ENCODE results near the gene CRTC3. TPM values are rescaled to one million over a fixed set of nuclear protein-coding genes. Genes with fewer than 3 reads are reported as not detected.
A peak's percentile ranks its signal among the peaks of the same experiment; 100 is the strongest.

Gene CRTC3
- total RNA-seq, 2 experiments from 2014 or later, result 40.6 to 42.7 TPM

DNA sequence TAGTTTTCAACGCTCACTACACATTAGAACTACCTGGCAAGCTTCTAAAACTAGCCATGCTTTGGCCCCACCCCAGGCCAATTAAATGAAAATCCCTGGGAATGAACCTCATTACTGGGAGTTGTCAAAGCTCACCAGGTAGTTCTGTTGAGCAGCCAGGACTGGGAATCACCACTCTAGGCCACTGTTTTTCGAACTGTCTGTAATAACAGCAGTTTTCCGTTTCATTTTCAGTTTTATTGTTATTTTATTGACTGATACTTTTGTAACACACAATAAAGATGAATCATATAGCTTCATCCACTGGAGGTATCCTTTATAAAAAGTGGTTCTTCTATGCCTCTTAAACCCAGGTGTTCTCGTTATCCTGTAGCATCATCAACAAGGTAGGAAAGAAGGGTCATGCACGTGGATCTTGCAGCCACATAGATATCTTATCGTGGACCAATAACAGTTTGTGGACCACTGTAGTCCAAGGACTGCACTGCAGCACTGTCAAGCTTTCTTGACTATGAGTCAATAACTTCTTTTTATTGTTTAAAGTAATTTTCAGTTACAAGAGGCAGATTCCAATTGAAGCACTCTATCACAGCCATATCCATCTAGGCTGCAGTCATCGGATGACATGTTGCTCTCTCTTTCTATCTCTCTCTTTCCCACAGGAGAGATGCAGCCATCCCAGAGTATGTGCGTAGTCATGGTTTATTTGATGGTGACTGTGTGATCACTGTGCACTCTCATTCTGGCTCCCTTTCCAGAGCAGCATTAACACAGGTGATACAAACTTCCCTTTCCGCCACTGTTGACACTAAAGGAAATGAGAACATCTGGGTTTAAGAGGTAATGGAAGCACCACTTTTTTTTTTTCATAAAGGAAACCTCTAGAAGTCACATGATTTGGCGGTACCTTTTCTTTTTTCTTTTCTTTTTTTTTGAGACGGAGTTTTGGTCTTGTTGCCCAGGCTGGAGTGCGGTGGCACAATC lies 148.4 kb downstream of the CRTC3 start:
- peak; percentile 52 for DNase-seq
- CTCF ChIA-PET, result interaction anchor here (1.0 to 3.9 kb wide), 4 partner anchors 8 to 225 kb away, joined by 3 to 23 read pairs (median 7); partner anchors contain the start of gene MAN2A2
- H3K9me3 Mint-ChIP-seq, result no peaks in the 10 kb centered on the region
- H3K4me1 Mint-ChIP-seq (ENCODE audit: low read depth), result peaks cover 36% of the 10 kb centered on the region
- no peaks in the 10 kb centered on the region for H3K27me3 Mint-ChIP-seq (ENCODE audit: low read depth)
- intact Hi-C loops (cut with micrococcal nuclease), result loop anchor here (1.0 to 5.0 kb wide), 4 partner anchors 8 to 276 kb away; no protein-coding TSS in a partner anchor
- H3K4me3 Mint-ChIP-seq, result peak overlapping the region; percentile 30
- H3K36me3 Mint-ChIP-seq (ENCODE audit: low read depth), result no peaks in the 10 kb centered on the region
- peak overlapping the region; percentile 78 for H3K27ac Mint-ChIP-seq

- H3K4me3 Mint-ChIP-seq, result no peak overlapping the region
- H3K36me3 Mint-ChIP-seq (ENCODE audit: low read depth), result no peaks in the 10 kb centered on the region
- intact Hi-C loops (cut with micrococcal nuclease), result loop anchor here (5.0 to 10.0 kb wide), 2 partner anchors 115 to 278 kb away; no protein-coding TSS in a partner anchor
- CTCF ChIA-PET, result interaction anchor here (3.9 kb wide), 1 partner anchor 32 kb away, joined by 23 read pairs; no protein-coding TSS in a partner anchor
- peaks cover 39% of the 10 kb centered on the region for H3K4me1 Mint-ChIP-seq (ENCODE audit: low read depth)
- no peaks in the 10 kb centered on the region for H3K9me3 Mint-ChIP-seq
- H3K27ac Mint-ChIP-seq, result peak overlapping the region; percentile 28
- no peak for DNase-seq
- H3K27me3 Mint-ChIP-seq (ENCODE audit: low read depth), result no peaks in the 10 kb centered on the region
Observed at GRCh38 chr15:90679959-90680358, 150.2 kb downstream of the CRTC3 start.

- no peaks in the 10 kb centered on the region for H3K36me3 Mint-ChIP-seq (ENCODE audit: low read depth)
- no peaks in the 10 kb centered on the region for H3K9me3 Mint-ChIP-seq
- no peak for DNase-seq
- no peaks in the 10 kb centered on the region for H3K27me3 Mint-ChIP-seq (ENCODE audit: low read depth)
- CTCF ChIA-PET, result interaction anchor here (0.6 kb wide), 1 partner anchor 29 kb away, joined by 4 read pairs; no protein-coding TSS in a partner anchor
- H3K4me3 Mint-ChIP-seq, result no peak overlapping the region
- intact Hi-C loops (cut with micrococcal nuclease), result loop anchor here (10.0 kb wide), 1 partner anchor 116 kb away; no protein-coding TSS in a partner anchor
- H3K4me1 Mint-ChIP-seq (ENCODE audit: low read depth), result peaks cover 42% of the 10 kb centered on the region
- peak overlapping the region; percentile 16 for H3K27ac Mint-ChIP-seq
Observed at GRCh38 chr15:90680371-90680935, 150.7 kb downstream of the CRTC3 start.

DNA sequence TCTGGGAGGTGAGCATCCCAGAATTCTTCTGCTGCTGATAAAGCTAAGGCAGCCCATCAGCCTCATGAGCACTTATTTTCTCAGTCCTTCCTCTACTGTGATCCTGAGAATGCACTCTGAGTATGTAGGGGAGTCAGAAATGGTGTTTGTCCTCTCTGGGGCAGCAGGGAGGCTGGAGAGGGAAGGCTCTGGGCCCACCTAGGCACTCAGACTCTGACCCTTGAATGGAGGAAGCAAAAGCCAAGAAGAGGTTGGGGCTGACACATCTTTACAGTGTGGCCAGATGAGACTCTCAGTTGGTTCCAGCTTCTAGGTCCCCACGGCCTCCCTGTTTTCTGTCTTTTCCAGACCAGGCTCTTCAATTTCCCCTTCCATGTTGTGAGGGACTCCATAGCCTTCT lies 151.3 kb downstream of the CRTC3 start:
- Mint-ChIP-seq H3K4me3 (no peak overlapping the region), H3K36me3 (ENCODE audit: low read depth) (no peaks in the 10 kb centered on the region), H3K9me3 (no peaks in the 10 kb centered on the region), H3K27ac (no peak overlapping the region), H3K4me1 (ENCODE audit: low read depth) (peaks cover 46% of the 10 kb centered on the region), H3K27me3 (ENCODE audit: low read depth) (no peaks in the 10 kb centered on the region)
- CTCF ChIA-PET, result interaction anchor here (0.6 kb wide), 2 partner anchors 29 to 32 kb away, joined by 4 to 5 read pairs; no protein-coding TSS in a partner anchor
- DNase-seq, result no peak
- intact Hi-C loops (cut with micrococcal nuclease), result loop anchor here (10.0 kb wide), 1 partner anchor 116 kb away; no protein-coding TSS in a partner anchor

DNA sequence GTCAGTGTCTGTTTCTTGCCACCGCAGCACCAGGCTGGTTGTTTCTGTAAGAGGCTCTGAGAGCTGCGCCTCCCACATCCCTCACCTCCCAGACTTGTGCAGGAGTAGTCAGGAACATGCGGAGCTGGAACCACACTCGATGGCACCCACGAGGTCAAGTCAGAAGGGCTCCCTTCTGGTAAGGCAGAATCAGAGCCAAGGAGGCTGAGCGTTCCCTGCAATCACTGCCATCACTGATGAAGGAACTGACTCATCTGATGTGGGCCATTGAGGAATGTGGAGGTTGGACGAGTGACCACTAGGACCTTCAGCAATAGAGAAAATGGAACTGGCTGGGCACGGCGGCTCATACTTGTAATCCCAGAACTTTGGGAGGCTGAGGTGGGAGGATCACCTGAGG lies 151.8 kb downstream of the CRTC3 start:
- H3K4me1 Mint-ChIP-seq (ENCODE audit: low read depth), result peaks cover 50% of the 10 kb centered on the region
- CTCF ChIA-PET, result interaction anchor here (0.6 kb wide), 1 partner anchor 32 kb away, joined by 5 read pairs; no protein-coding TSS in a partner anchor
- H3K36me3 Mint-ChIP-seq (ENCODE audit: low read depth), result no peaks in the 10 kb centered on the region
- DNase-seq, result no peak
- H3K27me3 Mint-ChIP-seq (ENCODE audit: low read depth), result no peaks in the 10 kb centered on the region
- intact Hi-C loops (cut with micrococcal nuclease), result loop anchor here (10.0 kb wide), 1 partner anchor 117 kb away; no protein-coding TSS in a partner anchor
- H3K27ac Mint-ChIP-seq, result no peak overlapping the region
- no peaks in the 10 kb centered on the region for H3K9me3 Mint-ChIP-seq
- H3K4me3 Mint-ChIP-seq, result no peak overlapping the region

GRCh38 chr15:90683371-90683770 lies 153.6 kb downstream of the CRTC3 start:
- intact Hi-C loops (cut with micrococcal nuclease), result loop anchor here (10.0 kb wide), 1 partner anchor 119 kb away; no protein-coding TSS in a partner anchor
- Mint-ChIP-seq H3K27me3 (ENCODE audit: low read depth) (no peaks in the 10 kb centered on the region), H3K4me1 (ENCODE audit: low read depth) (peaks cover 51% of the 10 kb centered on the region), H3K36me3 (ENCODE audit: low read depth) (no peaks in the 10 kb centered on the region), H3K27ac (no peak overlapping the region), H3K4me3 (no peak overlapping the region), H3K9me3 (no peaks in the 10 kb centered on the region)
- CTCF ChIA-PET, result no interaction called here
- DNase-seq, result no peak

DNA sequence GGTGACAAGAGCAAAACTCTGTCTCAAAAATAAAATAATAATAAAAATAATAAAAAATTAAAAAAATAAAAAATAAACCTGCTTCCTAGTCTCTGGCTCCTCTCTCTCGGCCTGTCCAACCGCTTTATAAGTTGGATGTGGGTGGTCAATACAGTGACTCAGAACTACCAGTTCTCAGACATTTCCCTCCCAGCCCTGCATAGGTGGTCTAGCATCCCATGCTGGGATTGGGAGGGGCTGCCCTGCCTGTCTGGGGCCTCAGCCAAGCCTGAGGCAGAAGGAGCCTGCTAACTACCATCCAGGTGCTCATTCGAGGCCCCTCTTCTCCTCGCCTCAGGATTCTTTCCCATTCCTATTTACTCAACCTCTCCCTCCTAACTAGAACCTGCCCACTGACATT lies 154.2 kb downstream of the CRTC3 start:
- CTCF ChIA-PET, result no interaction called here
- intact Hi-C loops (cut with micrococcal nuclease), result loop anchor here (10.0 kb wide), 1 partner anchor 119 kb away; no protein-coding TSS in a partner anchor
- Mint-ChIP-seq H3K36me3 (ENCODE audit: low read depth) (no peaks in the 10 kb centered on the region), H3K27ac (no peak overlapping the region), H3K27me3 (ENCODE audit: low read depth) (no peaks in the 10 kb centered on the region), H3K9me3 (no peaks in the 10 kb centered on the region), H3K4me1 (ENCODE audit: low read depth) (peaks cover 46% of the 10 kb centered on the region), H3K4me3 (no peak overlapping the region)
- DNase-seq, result no peak

DNA sequence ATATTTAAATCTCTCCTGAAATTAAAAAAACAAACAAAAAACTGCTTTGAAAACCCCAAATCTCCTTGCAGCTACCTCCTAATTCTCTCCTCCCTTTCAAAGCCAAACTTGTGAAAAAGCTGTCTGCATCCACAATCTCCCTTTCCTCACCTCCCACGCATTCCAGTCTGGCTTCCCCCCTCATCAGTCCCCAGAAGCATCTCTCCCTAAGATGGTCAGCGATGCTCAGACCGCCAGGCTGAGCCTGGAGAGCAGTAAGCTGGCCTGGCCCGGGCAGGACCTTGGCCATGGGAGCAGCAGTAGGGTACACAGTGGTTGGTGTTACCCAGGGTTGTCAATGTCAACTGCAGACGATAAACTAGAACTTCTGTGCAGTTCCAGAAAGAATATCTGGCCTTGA lies 154.6 kb downstream of the CRTC3 start:
- DNase-seq, result no peak
- H3K27me3 Mint-ChIP-seq (ENCODE audit: low read depth), result no peaks in the 10 kb centered on the region
- CTCF ChIA-PET, result no interaction called here
- H3K36me3 Mint-ChIP-seq (ENCODE audit: low read depth), result no peaks in the 10 kb centered on the region
- intact Hi-C loops (cut with micrococcal nuclease), result loop anchor here (10.0 kb wide), 1 partner anchor 119 kb away; no protein-coding TSS in a partner anchor
- H3K4me3 Mint-ChIP-seq, result no peak overlapping the region
- peaks cover 43% of the 10 kb centered on the region for H3K4me1 Mint-ChIP-seq (ENCODE audit: low read depth)
- no peak overlapping the region for H3K27ac Mint-ChIP-seq
- peaks cover 1% of the 10 kb centered on the region for H3K9me3 Mint-ChIP-seq

DNA sequence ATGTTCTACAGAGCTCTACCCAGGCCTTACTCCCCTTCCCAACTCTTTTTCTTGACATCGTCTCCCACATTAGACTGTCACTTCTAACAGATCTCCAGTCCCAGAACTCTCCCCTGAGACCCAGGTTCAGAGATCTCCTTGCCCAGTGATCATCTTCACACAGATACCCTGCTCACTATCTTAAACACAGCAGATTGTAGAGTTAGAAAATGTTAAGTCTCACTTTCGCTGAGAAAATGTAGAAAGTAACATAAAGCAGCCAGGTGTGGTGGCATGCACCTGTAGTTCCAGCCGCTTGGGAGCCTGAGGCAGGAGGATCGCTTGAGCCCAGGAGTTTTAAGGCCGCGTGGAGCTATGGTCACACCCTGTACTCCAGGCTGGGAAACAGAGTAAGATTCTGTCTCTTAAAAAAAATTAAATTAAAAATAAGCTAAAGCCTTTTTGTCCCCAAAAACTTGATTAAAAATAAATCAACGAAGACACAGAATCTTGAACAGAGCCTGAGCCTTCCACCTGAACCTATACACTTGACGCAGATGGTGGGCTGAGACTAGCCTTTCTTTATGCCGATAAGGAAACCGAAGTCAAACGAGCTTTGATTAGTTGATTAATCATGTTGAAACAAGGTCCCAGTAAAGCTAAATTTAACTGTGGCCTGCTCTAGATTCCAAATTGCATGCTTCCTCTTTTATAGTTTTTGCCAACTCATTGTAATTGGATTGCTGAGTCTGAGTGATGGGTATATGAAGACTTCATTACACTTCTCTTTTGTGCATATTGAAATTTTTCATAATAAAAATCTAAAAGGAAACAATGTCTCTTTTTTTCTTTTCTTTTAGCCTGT lies 156.1 kb downstream of the CRTC3 start:
- no peak for DNase-seq
- intact Hi-C loops (cut with micrococcal nuclease), result loop anchor here (1.0 to 10.0 kb wide), 6 partner anchors 8 to 364 kb away; partner anchors contain the start of gene BLM
- Mint-ChIP-seq H3K9me3 (peaks cover 3% of the 10 kb centered on the region), H3K4me3 (no peak overlapping the region), H3K27ac (peak overlapping the region; percentile 92), H3K36me3 (ENCODE audit: low read depth) (no peaks in the 10 kb centered on the region), H3K27me3 (ENCODE audit: low read depth) (no peaks in the 10 kb centered on the region), H3K4me1 (ENCODE audit: low read depth) (peaks cover 28% of the 10 kb centered on the region)
- CTCF ChIA-PET, result interaction anchor here (0.8 to 1.7 kb wide), 5 partner anchors 9 to 201 kb away, joined by 3 to 11 read pairs (median 4); no protein-coding TSS in a partner anchor

DNA sequence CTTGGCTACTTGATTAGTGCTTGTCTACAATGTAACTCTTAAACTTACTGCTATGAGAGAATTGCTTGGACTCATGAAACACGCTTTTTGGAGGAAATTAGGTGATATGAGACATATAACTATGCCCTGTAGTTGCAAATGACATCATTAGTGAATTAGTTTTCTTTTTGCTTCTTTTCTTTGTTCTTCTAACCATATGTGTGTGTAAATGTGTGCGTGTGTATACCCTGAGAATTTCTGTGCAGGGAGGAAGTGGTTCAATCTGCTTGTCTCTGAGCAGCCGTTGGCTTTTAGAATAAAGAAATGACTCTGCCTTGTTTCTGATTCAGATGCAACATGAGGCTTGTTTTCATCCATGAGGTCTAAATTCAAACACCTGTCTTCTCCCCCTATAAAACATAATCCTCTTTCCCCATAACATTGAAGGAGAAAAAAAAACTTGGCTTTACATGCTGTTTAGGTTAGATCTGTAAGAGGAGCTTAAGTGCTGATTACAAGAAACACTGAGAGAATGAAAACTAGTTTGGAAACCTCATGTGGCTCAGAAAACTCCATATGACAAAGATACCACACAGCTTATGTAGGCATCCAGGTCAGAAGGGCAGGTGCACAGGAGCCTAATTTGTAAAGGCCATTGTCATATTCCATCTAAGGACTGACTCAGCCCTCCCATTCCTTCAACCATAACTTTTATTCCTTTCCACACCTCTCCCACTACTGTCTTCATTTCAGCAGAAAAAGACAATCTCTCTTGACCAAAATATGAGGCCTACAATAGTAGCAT lies 156.9 kb downstream of the CRTC3 start:
- peak; percentile 65 for DNase-seq

More for the DNA sequence above, 156.9 kb downstream of the CRTC3 start:
- CTCF ChIA-PET, result interaction anchor here (1.2 to 1.7 kb wide), 4 partner anchors 10 to 39 kb away, joined by 4 to 11 read pairs (median 4); no protein-coding TSS in a partner anchor
- intact Hi-C loops (cut with micrococcal nuclease), result loop anchor here (1.0 to 10.0 kb wide), 6 partner anchors 8 to 364 kb away; partner anchors contain the start of gene BLM
- Mint-ChIP-seq H3K27me3 (ENCODE audit: low read depth) (no peaks in the 10 kb centered on the region), H3K4me1 (ENCODE audit: low read depth) (peaks cover 24% of the 10 kb centered on the region), H3K36me3 (ENCODE audit: low read depth) (no peaks in the 10 kb centered on the region), H3K9me3 (peaks cover 3% of the 10 kb centered on the region), H3K4me3 (no peak overlapping the region), H3K27ac (peak overlapping the region; percentile 92)
